Lower leg skin (tissue), 4 donors: ENCODE measurements around the gene OR4N2. TPM values are rescaled to one million over a fixed set of nuclear protein-coding genes. Genes with fewer than 3 reads are reported as not detected.
"Not testable (repeated sequence)": the region's sequence is repeated elsewhere in the genome, so short reads cannot be mapped to it uniquely, and the experiment has no call there.

Experiments
- DNase-seq, 2 donors: peaks; one replicate each; pipeline ENCODE4 v3.0.0-alpha.2; 2019; ENCODE audit warnings: low spot score in 2 of 2
- H3K4me3 ChIP-seq: fragments of 200-600 bp; sonication (generic); 2 replicates; pipeline ENCODE4 v1.5.1; 2017; ENCODE audit warnings: mild to moderate bottlenecking, low read depth; ENCODE audit not compliant: poor library complexity, severe bottlenecking
- POLR2A ChIP-seq, 2 donors: fragments of 450-650 bp; IDR thresholded peaks; one replicate each; pipeline ENCODE4 v1.6.1; 2016 to 2017; ENCODE audit warnings: antibody characterized with exemption in 2 of 2, mild to moderate bottlenecking in 1 of 2, moderate library complexity in 1 of 2
- WGBS, 2 donors: methylation state at CpG; one replicate each; pipeline ENCODE4 v1.1.5; 2018; 5-methylcytosine and 5-hydroxymethylcytosine counted together
- intact Hi-C: fragments of 100-400 bp; cut with DNase I; formaldehyde crosslinking; loops from one replicate; pipeline ENCODE4 v1.15.0; 2023; ENCODE audit warnings: low total_unique reads
- total RNA-seq, 4 donors: library from RNA; depleted of rRNA; stranded (reverse); fragments of >200 nt; gene quantifications; one replicate each; pipeline ENCODE4 v1.1.0, GENCODE V29; 2016
- TF ChIP-seq, protein P1 (sequence below), 3 donors: fragments of 450-650 bp; IDR thresholded peaks; one replicate each; pipeline ENCODE4 v1.5.1; 2016; ENCODE audit warnings: antibody characterized with exemption in 3 of 3, mild to moderate bottlenecking in 3 of 3, moderate library complexity in 2 of 3

The OR4N2 gene
- total RNA-seq, 4 donors from 2014 or later: not detected

DNA sequence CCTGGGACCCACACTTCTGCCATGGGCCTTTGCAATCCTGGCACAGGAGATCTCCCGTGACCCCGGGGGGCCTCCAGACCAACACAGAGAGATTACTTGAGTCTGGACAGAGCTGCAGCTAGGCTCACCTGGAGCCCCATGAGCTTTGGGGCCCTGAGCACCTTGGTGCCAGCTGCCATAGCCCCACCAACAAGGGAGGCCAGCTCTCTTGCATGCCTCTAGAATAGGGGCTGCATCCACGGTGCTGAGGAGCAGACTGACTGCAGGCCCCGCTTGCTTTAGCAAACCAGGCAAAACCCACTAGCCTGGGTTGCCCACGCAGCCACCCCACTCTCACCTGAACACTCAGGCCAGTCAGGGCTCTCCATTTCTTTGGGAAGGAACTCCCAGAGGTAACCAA lies 3.7 kb upstream of the OR4N2 start:
- DNase-seq: no peak
- H3K4me3 ChIP-seq: no peak overlapping the region
- whole genome bisulfite sequencing, 2 donors: 89 to 91% methylated on average over 5 of the region's 5 CpGs
- TF ChIP-seq, protein P1, sequence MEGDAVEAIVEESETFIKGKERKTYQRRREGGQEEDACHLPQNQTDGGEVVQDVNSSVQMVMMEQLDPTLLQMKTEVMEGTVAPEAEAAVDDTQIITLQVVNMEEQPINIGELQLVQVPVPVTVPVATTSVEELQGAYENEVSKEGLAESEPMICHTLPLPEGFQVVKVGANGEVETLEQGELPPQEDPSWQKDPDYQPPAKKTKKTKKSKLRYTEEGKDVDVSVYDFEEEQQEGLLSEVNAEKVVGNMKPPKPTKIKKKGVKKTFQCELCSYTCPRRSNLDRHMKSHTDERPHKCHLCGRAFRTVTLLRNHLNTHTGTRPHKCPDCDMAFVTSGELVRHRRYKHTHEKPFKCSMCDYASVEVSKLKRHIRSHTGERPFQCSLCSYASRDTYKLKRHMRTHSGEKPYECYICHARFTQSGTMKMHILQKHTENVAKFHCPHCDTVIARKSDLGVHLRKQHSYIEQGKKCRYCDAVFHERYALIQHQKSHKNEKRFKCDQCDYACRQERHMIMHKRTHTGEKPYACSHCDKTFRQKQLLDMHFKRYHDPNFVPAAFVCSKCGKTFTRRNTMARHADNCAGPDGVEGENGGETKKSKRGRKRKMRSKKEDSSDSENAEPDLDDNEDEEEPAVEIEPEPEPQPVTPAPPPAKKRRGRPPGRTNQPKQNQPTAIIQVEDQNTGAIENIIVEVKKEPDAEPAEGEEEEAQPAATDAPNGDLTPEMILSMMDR (IDR thresholded peaks at IDR 0.05): no peak
- TF ChIP-seq POLR2A (IDR thresholded peaks at IDR 0.05): no peak
- intact Hi-C loops: no loop called here

DNA sequence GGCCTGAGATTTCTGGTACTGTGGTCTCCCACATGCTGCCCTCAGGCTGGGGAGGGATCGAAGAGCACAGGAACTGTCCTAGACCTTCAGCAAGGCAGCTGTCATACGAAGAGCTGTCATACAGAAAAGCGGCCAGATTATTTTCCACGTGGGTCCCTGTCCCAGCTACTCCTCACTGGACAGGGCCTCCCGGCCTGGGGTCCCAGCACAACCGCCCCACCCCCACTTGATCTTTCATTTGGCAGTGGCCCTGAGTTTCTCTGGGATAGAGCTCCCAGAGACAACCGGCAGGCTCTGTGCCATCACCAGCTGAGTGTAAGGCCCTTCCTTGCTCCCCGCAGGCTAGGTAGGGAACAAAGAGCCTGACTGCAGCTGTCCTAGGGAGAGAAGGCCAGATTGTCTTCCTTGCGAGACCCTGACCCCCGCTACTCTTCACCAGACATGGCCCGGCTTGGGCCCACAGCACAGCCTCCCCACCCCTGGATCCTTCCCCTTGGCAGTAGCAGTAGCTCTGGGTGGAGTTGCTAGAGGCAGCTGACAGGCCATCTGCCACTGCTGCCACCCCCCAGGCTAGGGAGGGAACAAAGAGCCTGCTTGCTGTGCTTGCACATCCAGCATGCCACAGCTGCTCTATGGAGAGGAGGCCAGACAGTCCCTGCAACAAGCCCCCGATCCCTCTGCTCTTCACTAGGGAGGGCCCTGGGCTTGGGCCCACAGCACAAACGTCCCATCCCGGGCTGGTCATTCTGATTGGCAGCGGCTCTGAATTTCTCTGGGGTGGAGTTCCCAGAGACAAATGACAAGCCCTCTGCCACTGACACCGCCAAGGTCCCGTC lies 3.1 kb upstream of the OR4N2 start:
- DNase-seq: no peak
- 76 to 89% methylated on average over 17 of the region's 17 CpGs for WGBS, 2 donors
- TF ChIP-seq POLR2A (IDR thresholded peaks at IDR 0.05): no peak
- TF ChIP-seq, protein P1 (IDR thresholded peaks at IDR 0.05): no peak
- no peak overlapping the region for H3K4me3 ChIP-seq
- intact Hi-C loops: no loop called here

DNA sequence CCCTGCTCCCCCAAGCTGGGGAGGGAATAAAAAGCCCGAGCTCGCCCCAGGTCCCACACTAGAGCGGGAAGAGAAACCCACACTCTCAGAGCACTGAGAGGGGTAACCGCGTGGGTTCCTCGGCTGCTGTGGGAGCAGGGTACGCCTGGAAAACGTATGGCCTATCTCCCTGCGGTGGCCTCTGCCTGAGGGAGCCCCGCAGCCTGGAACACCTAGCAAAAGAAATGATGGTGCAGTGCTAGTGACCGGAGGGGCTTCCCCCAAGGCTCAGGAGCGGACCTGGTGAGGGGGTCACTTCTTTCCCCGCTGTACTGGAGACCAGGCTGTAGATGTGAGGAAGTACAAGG lies 2.5 kb upstream of the OR4N2 start:
- TF ChIP-seq, protein P1 (IDR thresholded peaks at IDR 0.05): no peak
- TF ChIP-seq POLR2A (IDR thresholded peaks at IDR 0.05): no peak
- intact Hi-C loops: no loop called here
- WGBS, 2 donors: 73 to 79% methylated on average over 12 to 13 of the region's 13 CpGs
- H3K4me3 ChIP-seq: no peak overlapping the region
- no peak for DNase-seq

- DNase-seq, H3K4me3 ChIP-seq, intact Hi-C loops: not testable (repeated sequence)
- 54 to 66% methylated on average over 4 of the region's 4 CpGs for WGBS, 2 donors
Observed at GRCh38 chr14:19813171-19813920, 9.8 kb downstream of the OR4N2 start.

DNA sequence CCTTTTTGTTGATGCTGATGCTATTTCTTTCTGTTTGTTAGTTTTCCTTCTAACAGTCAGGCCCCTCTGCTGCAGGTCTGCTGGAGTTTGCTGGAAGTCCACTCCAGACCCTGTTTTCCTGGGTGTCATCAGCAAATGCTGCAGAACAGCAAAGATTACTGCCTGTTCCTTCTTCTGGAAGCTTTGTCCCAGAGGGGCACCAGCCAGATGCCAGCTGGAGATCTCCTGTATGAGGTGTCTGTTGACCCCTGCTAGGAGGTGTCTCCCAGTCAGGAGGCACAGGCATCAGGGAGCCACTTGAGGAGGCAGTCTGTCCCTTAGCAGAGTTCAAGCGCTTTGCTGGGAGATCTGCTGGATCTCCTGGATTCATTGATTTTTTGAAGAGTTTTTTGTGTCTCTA lies 16.3 kb downstream of the OR4N2 start:
- intact Hi-C loops, DNase-seq: not testable (repeated sequence)
- WGBS, 2 donors: 81 to 90% methylated on average over 1 of the region's 1 CpG

GRCh38 chr14:19821016-19821415 lies 17.4 kb downstream of the OR4N2 start:
- DNase-seq, intact Hi-C loops: not testable (repeated sequence)
- WGBS, 2 donors: 77 to 82% methylated on average over 6 of the region's 6 CpGs

More for the DNA sequence above, 16.3 kb downstream of the OR4N2 start:
- not testable (repeated sequence) for H3K4me3 ChIP-seq

DNA sequence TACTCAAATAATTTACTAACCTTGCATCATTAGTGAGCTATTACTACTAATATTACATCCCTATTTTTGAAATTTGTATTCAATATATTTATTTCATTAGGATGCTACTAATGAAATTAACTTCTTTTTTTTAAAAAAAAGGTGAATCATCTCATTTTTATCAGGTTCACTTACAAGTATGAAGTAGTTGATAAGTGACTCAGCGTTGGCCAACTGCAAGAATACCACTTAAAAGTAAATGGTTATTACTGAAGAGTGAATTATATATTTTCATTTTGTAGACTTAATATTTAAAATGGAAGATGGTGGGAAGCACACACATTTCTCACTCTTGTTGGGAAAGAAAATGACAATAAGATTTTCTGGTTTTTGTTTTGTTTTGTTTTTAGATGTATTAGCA lies 19.6 kb downstream of the OR4N2 start:
- 52 to 55% methylated on average over 1 of the region's 1 CpG for WGBS, 2 donors
- intact Hi-C loops: no loop called here
- TF ChIP-seq, protein P1 (IDR thresholded peaks at IDR 0.05): no peak
- no peak for TF ChIP-seq POLR2A (IDR thresholded peaks at IDR 0.05)
- no peak overlapping the region for H3K4me3 ChIP-seq
- DNase-seq: no peak

More at GRCh38 chr14:19821016-19821415, 17.4 kb downstream of the OR4N2 start:
- not testable (repeated sequence) for H3K4me3 ChIP-seq
